ENCODE data around the gene C3orf70. TPM values are rescaled to one million over a fixed set of nuclear protein-coding genes. Genes with fewer than 3 reads are reported as not detected.
"Not testable (repeated sequence)": the region's sequence is repeated elsewhere in the genome, so short reads cannot be mapped to it uniquely, and the experiment has no call there.

C3orf70 gene
- total and polyA plus RNA-seq, 5 experiments from 2014 or later, result 0.07 TPM; not detected in 4

- no peak for DNase-seq
- peaks cover 0 to 4% (median 0%) of the 10 kb centered on the region in 9 donors for H3K9me3 Mint-ChIP-seq
- H3K4me3 Mint-ChIP-seq, result no peak overlapping the region
- POLR2A ChIA-PET, result no interaction called here
- ATAC-seq, result no peak
- H3K4me1 Mint-ChIP-seq, result no peaks in the 10 kb centered on the region
- H3K27ac Mint-ChIP-seq, result no peak overlapping the region
- H3K27me3 Mint-ChIP-seq, result peaks cover 0 to 16% (median 12%) of the 10 kb centered on the region in 5 donors
- no peaks in the 10 kb centered on the region for H3K36me3 Mint-ChIP-seq
These were observed 8.1 kb downstream of the C3orf70 start for GRCh38 chr3:185144784-185145183.

GRCh38 chr3:185137821-185138220 lies 15.0 kb downstream of the C3orf70 start:
- Mint-ChIP-seq H3K27ac (no peak overlapping the region), H3K36me3 (no peaks in the 10 kb centered on the region), H3K4me3 (no peak overlapping the region), H3K27me3 (peaks cover 7 to 28% (median 23%) of the 10 kb centered on the region in 5 donors), H3K4me1 (no peaks in the 10 kb centered on the region), H3K9me3 (peaks cover 0 to 4% (median 0%) of the 10 kb centered on the region in 9 donors)
- DNase-seq (no peak), ATAC-seq (no peak)
- POLR2A ChIA-PET, result no interaction called here

- no peaks in the 10 kb centered on the region for H3K36me3 Mint-ChIP-seq
These were observed 18.4 kb downstream of the C3orf70 start for GRCh38 chr3:185134509-185134908.

GRCh38 chr3:185131602-185132256 lies 21.1 kb downstream of the C3orf70 start:
- Mint-ChIP-seq H3K27ac (no peak overlapping the region), H3K4me1 (no peaks in the 10 kb centered on the region)
- POLR2A ChIA-PET, result no interaction called here

More at GRCh38 chr3:185134509-185134908, 18.4 kb downstream of the C3orf70 start:
- Mint-ChIP-seq H3K27me3 (peaks cover 12 to 37% (median 22%) of the 10 kb centered on the region in 5 donors), H3K9me3 (no peaks in the 10 kb centered on the region), H3K27ac (no peak overlapping the region), H3K4me1 (no peaks in the 10 kb centered on the region), H3K4me3 (no peak overlapping the region)
- POLR2A ChIA-PET, result no interaction called here
- ATAC-seq (no peak), DNase-seq (no peak)

GRCh38 chr3:185129083-185129482 lies 23.8 kb downstream of the C3orf70 start:
- Mint-ChIP-seq H3K4me3 (no peak overlapping the region), H3K36me3 (no peaks in the 10 kb centered on the region), H3K27me3 (peaks cover 8 to 13% (median 11%) of the 10 kb centered on the region in 5 donors), H3K27ac (no peak overlapping the region), H3K9me3 (no peaks in the 10 kb centered on the region), H3K4me1 (no peaks in the 10 kb centered on the region)
- DNase-seq (no peak), ATAC-seq (no peak)
- POLR2A ChIA-PET, result no interaction called here

More at GRCh38 chr3:185131602-185132256, 21.1 kb downstream of the C3orf70 start:
- peaks cover 12 to 22% (median 16%) of the 10 kb centered on the region in 5 donors for H3K27me3 Mint-ChIP-seq
- DNase-seq (no peak), ATAC-seq (no peak)
- H3K36me3 Mint-ChIP-seq, result no peaks in the 10 kb centered on the region
- H3K4me3 Mint-ChIP-seq, result no peak overlapping the region
- H3K9me3 Mint-ChIP-seq, result no peaks in the 10 kb centered on the region

- peaks cover 0 to 4% (median 0%) of the 10 kb centered on the region in 3 donors for H3K36me3 Mint-ChIP-seq
- POLR2A ChIA-PET, result no interaction called here
- no peak overlapping the region for H3K27ac Mint-ChIP-seq
- DNase-seq (no peak), ATAC-seq (no peak)
- H3K4me1 Mint-ChIP-seq, result no peaks in the 10 kb centered on the region
- no peak overlapping the region for H3K4me3 Mint-ChIP-seq
- H3K9me3 Mint-ChIP-seq, result peaks cover 0 to 5% (median 0%) of the 10 kb centered on the region in 9 donors
- peaks cover 2 to 10% (median 8%) of the 10 kb centered on the region in 5 donors for H3K27me3 Mint-ChIP-seq
These were observed 26.7 kb downstream of the C3orf70 start for GRCh38 chr3:185126201-185126600.

GRCh38 chr3:185120126-185120525 lies 32.7 kb downstream of the C3orf70 start:
- Mint-ChIP-seq H3K27ac (no peak overlapping the region), H3K4me3 (no peak overlapping the region), H3K9me3 (peaks cover 0 to 9% (median 0%) of the 10 kb centered on the region in 9 donors), H3K36me3 (peaks cover 0 to 5% (median 0%) of the 10 kb centered on the region in 3 donors), H3K27me3 (peaks cover 18 to 50% (median 24%) of the 10 kb centered on the region in 5 donors), H3K4me1 (no peaks in the 10 kb centered on the region)
- POLR2A ChIA-PET, result no interaction called here
- ATAC-seq, result no peak
- DNase-seq, result no peak

GRCh38 chr3:185115371-185115770 lies 37.5 kb downstream of the C3orf70 start:
- POLR2A ChIA-PET, result no interaction called here
- Mint-ChIP-seq H3K36me3 (peaks cover 0 to 5% (median 0%) of the 10 kb centered on the region in 3 donors), H3K4me3 (no peak overlapping the region), H3K9me3 (peaks cover 0 to 8% (median 3%) of the 10 kb centered on the region in 9 donors), H3K27ac (no peak overlapping the region), H3K27me3 (peaks cover 23 to 56% (median 26%) of the 10 kb centered on the region in 5 donors), H3K4me1 (no peaks in the 10 kb centered on the region)
- no peak for DNase-seq
- ATAC-seq, result no peak

GRCh38 chr3:185114756-185115155 lies 38.1 kb downstream of the C3orf70 start:
- Mint-ChIP-seq H3K4me1 (no peaks in the 10 kb centered on the region), H3K9me3 (peaks cover 0 to 7% (median 3%) of the 10 kb centered on the region in 9 donors), H3K27me3 (peaks cover 22 to 53% (median 25%) of the 10 kb centered on the region in 5 donors), H3K27ac (no peak overlapping the region), H3K36me3 (peaks cover 0 to 5% (median 0%) of the 10 kb centered on the region in 3 donors), H3K4me3 (no peak overlapping the region)
- ATAC-seq (no peak), DNase-seq (no peak)
- POLR2A ChIA-PET, result no interaction called here

GRCh38 chr3:185112186-185112585 lies 40.7 kb downstream of the C3orf70 start:
- no peaks in the 10 kb centered on the region for H3K4me1 Mint-ChIP-seq
- POLR2A ChIA-PET, result no interaction called here
- peaks cover 8 to 51% (median 14%) of the 10 kb centered on the region in 5 donors for H3K27me3 Mint-ChIP-seq
- H3K9me3 Mint-ChIP-seq, result peaks cover 0 to 7% (median 3%) of the 10 kb centered on the region in 9 donors
- H3K27ac Mint-ChIP-seq, result no peak overlapping the region
- no peak overlapping the region for H3K4me3 Mint-ChIP-seq
- DNase-seq (no peak), ATAC-seq (no peak)
- H3K36me3 Mint-ChIP-seq, result peaks cover 0 to 5% (median 0%) of the 10 kb centered on the region in 3 donors

- DNase-seq, H3K27ac Mint-ChIP-seq, H3K4me1 Mint-ChIP-seq, POLR2A ChIA-PET, H3K4me3 Mint-ChIP-seq, ATAC-seq: not testable (repeated sequence)
- Mint-ChIP-seq H3K36me3 (peaks cover 0 to 24% (median 0%) of the 10 kb centered on the region in 3 donors), H3K9me3 (peaks cover 3 to 31% (median 14%) of the 10 kb centered on the region in 9 donors), H3K27me3 (peaks cover 6 to 46% (median 8%) of the 10 kb centered on the region in 5 donors)
These were observed 43.8 kb downstream of the C3orf70 start for GRCh38 chr3:185109012-185109411.

- Mint-ChIP-seq H3K36me3 (peaks cover 0 to 46% (median 0%) of the 10 kb centered on the region in 3 donors), H3K9me3 (peaks cover 14 to 57% (median 25%) of the 10 kb centered on the region in 9 donors), H3K27me3 (peaks cover 4 to 48% (median 9%) of the 10 kb centered on the region in 5 donors)
- H3K27ac Mint-ChIP-seq, POLR2A ChIA-PET, DNase-seq, ATAC-seq, H3K4me1 Mint-ChIP-seq, H3K4me3 Mint-ChIP-seq: not testable (repeated sequence)
These were observed 46.5 kb downstream of the C3orf70 start for GRCh38 chr3:185106256-185106890.

All from naive thymus-derived CD8-positive, alpha-beta T cell (primary cell).